SK-N-SH (cell line): ENCODE data around the gene SPAAR.

Experiments used
- CTCF ChIP-seq: fragments of 200-600 bp; sonication (generic); IDR thresholded peaks from 2 replicates; pipeline ENCODE4 v1.6.1; 2017; ENCODE audit warnings: antibody characterized with exemption, mild to moderate bottlenecking, moderate library complexity
- EP300 ChIP-seq, 2 experiments: IDR thresholded peaks; 2 replicates each; pipeline versions ENCODE4 v1.4.0 to v1.6.1; 2012; ENCODE audit warnings: borderline replicate concordance in 1 of 2, low read depth in 1 of 2, low read length in 1 of 2
- EZH2phosphoT487 ChIP-seq: fragments of 200-600 bp; sonication (generic); IDR thresholded peaks from 2 replicates; pipeline ENCODE4 v1.6.1; 2017; ENCODE audit warnings: low read depth, mixed run types, mild to moderate bottlenecking, antibody characterized with exemption, moderate library complexity, borderline replicate concordance
- GABPA ChIP-seq: IDR thresholded peaks from 2 replicates; pipeline ENCODE4 v1.4.0; 2012; ENCODE audit warnings: low read depth, mild to moderate bottlenecking
- NFIC ChIP-seq: IDR thresholded peaks from 2 replicates; pipeline ENCODE4 v1.4.0; 2012; ENCODE audit warnings: borderline replicate concordance
- POLR2AphosphoS5 ChIP-seq: IDR thresholded peaks from 2 replicates; pipeline ENCODE4 v1.6.1; 2012; ENCODE audit warnings: low read depth, low read length
- RFX5 ChIP-seq: IDR thresholded peaks from 2 replicates; pipeline ENCODE4 v1.6.1; 2012; ENCODE audit warnings: mild to moderate bottlenecking, improper control_type of control experiment, low read length
- TAF1 ChIP-seq: IDR thresholded peaks from 2 replicates; pipeline ENCODE4 v1.6.1; 2012; ENCODE audit warnings: low read depth, mild to moderate bottlenecking, low read length, moderate library complexity, borderline replicate concordance
- USF1 ChIP-seq: IDR thresholded peaks from 2 replicates; pipeline ENCODE4 v1.4.0; 2012; ENCODE audit warnings: low read depth, borderline replicate concordance

- TF ChIP-seq EZH2phosphoT487 (no peak), GABPA (no peak), RFX5 (no peak), CTCF (peak; percentile 88), TAF1 (no peak), EP300 (IDR thresholded peaks at IDR 0.05; ENCODE audit: borderline replicate concordance in 1 of 2, low read depth in 1 of 2, low read length in 1 of 2) (no peak), POLR2AphosphoS5 (no peak), USF1 (no peak), NFIC (no peak)
Observed at GRCh38 chr9:35954942-35955546, 45.8 kb downstream of the SPAAR start.
